GM03348 (cell line): ENCODE data around the gene BTG1.

Experiments used
- DNase-seq: peaks from one replicate; pipeline ENCODE4 v3.0.0; 2012; ENCODE audit warnings: low spot score

The BTG1 gene

GRCh38 chr12:92133795-92134637, 11.6 kb downstream of the BTG1 start:
- no peak for DNase-seq

- no peak for DNase-seq
These were observed 12.5 kb downstream of the BTG1 start for GRCh38 chr12:92133171-92133570.

- no peak for DNase-seq
These were observed 13.4 kb downstream of the BTG1 start for GRCh38 chr12:92132288-92132687.

GRCh38 chr12:92130999-92131398, 14.6 kb downstream of the BTG1 start:
- no peak for DNase-seq

GRCh38 chr12:92129609-92130008, 16.0 kb downstream of the BTG1 start:
- no peak for DNase-seq

- no peak for DNase-seq
These were observed 17.0 kb downstream of the BTG1 start for GRCh38 chr12:92128612-92129011.

GRCh38 chr12:92124689-92125029, 21.0 kb downstream of the BTG1 start:
- no peak for DNase-seq

- no peak for DNase-seq
These were observed 21.6 kb downstream of the BTG1 start for GRCh38 chr12:92123780-92124688.

GRCh38 chr12:92122941-92123779, 22.5 kb downstream of the BTG1 start:
- DNase-seq: no peak

- DNase-seq: no peak
These were observed 23.8 kb downstream of the BTG1 start for GRCh38 chr12:92121826-92122225.

GRCh38 chr12:92118826-92119536, 26.7 kb downstream of the BTG1 start:
- no peak for DNase-seq

- no peak for DNase-seq
These were observed 30.8 kb downstream of the BTG1 start for GRCh38 chr12:92114834-92115233.

GRCh38 chr12:92111256-92111655, 34.4 kb downstream of the BTG1 start:
- DNase-seq: no peak

GRCh38 chr12:92110083-92110640, 35.5 kb downstream of the BTG1 start:
- DNase-seq: no peak

- DNase-seq: no peak
These were observed 36.0 kb downstream of the BTG1 start for GRCh38 chr12:92109613-92110012.

GRCh38 chr12:92108651-92109050, 37.0 kb downstream of the BTG1 start:
- peak; percentile 11 for DNase-seq

- DNase-seq: no peak
These were observed 38.0 kb downstream of the BTG1 start for GRCh38 chr12:92107621-92108131.

- DNase-seq: no peak
These were observed 38.6 kb downstream of the BTG1 start for GRCh38 chr12:92107094-92107493.

GRCh38 chr12:92105676-92106075, 40.0 kb downstream of the BTG1 start:
- DNase-seq: no peak

GRCh38 chr12:92105110-92105509, 40.5 kb downstream of the BTG1 start:
- no peak for DNase-seq

- DNase-seq: no peak
These were observed 43.0 kb downstream of the BTG1 start for GRCh38 chr12:92102606-92103005.
